Measurements from ENCODE around the gene MLYCD. TPM values are rescaled to one million over a fixed set of nuclear protein-coding genes. Genes with fewer than 3 reads are reported as not detected.

MLYCD gene
- total RNA-seq, 3 donors from 2014 or later (not counting 1 experiment from before 2014, with no cell fraction given): 8.5 to 13.2 (median 11.9) TPM

- no peaks in the 10 kb centered on the region for H3K9me3 ChIP-seq (ENCODE audit: control insufficient read depth, insufficient read depth, low read length)
- Mint-ChIP-seq H3K27ac (peak overlapping the region in 1 of 2 donors; percentile 89), H3K9me3 (no peaks in the 10 kb centered on the region), H3K27me3 (ENCODE audit: low read depth in 2 of 2) (peaks cover 0 to 2% of the 10 kb centered on the region in 2 donors), H3K4me1 (peaks cover 44 to 57% of the 10 kb centered on the region in 2 donors), H3K4me3 (peak overlapping the region; percentile 96), H3K36me3 (no peaks in the 10 kb centered on the region)
- H3K27me3 ChIP-seq (ENCODE audit: control insufficient read depth, insufficient read depth, low read length): no peaks in the 10 kb centered on the region
- no peak for ATAC-seq
- no peaks in the 10 kb centered on the region for H3K36me3 ChIP-seq (ENCODE audit: control insufficient read depth, insufficient read depth, low read length)
- H3K27ac ChIP-seq (ENCODE audit: low read length): no peak overlapping the region
- WGBS (ENCODE audit: insufficient coverage): 100% methylated on average over 2 of the region's 3 CpGs
- intact Hi-C loops (cut with micrococcal nuclease): no loop called here
- no peak for TF ChIP-seq CTCF (IDR thresholded peaks at IDR 0.05)
- no peak overlapping the region for H3K4me3 ChIP-seq (ENCODE audit: low read length)
- H3K4me1 ChIP-seq (ENCODE audit: control insufficient read depth, insufficient read depth, low read length): peaks cover 14% of the 10 kb centered on the region
- DNase-seq: no peak
These were observed 2.2 kb downstream of the MLYCD start for GRCh38 chr16:83901101-83901500.

GRCh38 chr16:83903751-83904150, 4.8 kb downstream of the MLYCD start:
- WGBS (ENCODE audit: insufficient coverage): 97% methylated on average over 10 of the region's 10 CpGs
- peaks cover 45 to 62% of the 10 kb centered on the region in 2 donors for H3K4me1 Mint-ChIP-seq
- peaks cover 13% of the 10 kb centered on the region for H3K36me3 ChIP-seq (ENCODE audit: control insufficient read depth, insufficient read depth, low read length)
- no peak overlapping the region for H3K27ac Mint-ChIP-seq
- ATAC-seq (no peak), DNase-seq (no peak)
- H3K4me3 ChIP-seq (ENCODE audit: low read length): no peak overlapping the region
- no peaks in the 10 kb centered on the region for H3K9me3 Mint-ChIP-seq
- H3K27me3 Mint-ChIP-seq (ENCODE audit: low read depth in 2 of 2): no peaks in the 10 kb centered on the region
- no peak for TF ChIP-seq CTCF (IDR thresholded peaks at IDR 0.05)
- H3K27ac ChIP-seq (ENCODE audit: low read length): no peak overlapping the region
- H3K9me3 ChIP-seq (ENCODE audit: control insufficient read depth, insufficient read depth, low read length): no peaks in the 10 kb centered on the region
- peaks cover 9% of the 10 kb centered on the region for H3K4me1 ChIP-seq (ENCODE audit: control insufficient read depth, insufficient read depth, low read length)
- H3K36me3 Mint-ChIP-seq: no peaks in the 10 kb centered on the region
- H3K27me3 ChIP-seq (ENCODE audit: control insufficient read depth, insufficient read depth, low read length): no peaks in the 10 kb centered on the region
- intact Hi-C loops (cut with micrococcal nuclease): no loop called here
- no peak overlapping the region for H3K4me3 Mint-ChIP-seq

GRCh38 chr16:83906683-83907082, 7.8 kb downstream of the MLYCD start:
- H3K4me1 ChIP-seq (ENCODE audit: control insufficient read depth, insufficient read depth, low read length): no peaks in the 10 kb centered on the region
- peaks cover 27 to 44% of the 10 kb centered on the region in 2 donors for H3K4me1 Mint-ChIP-seq

More at GRCh38 chr16:83906683-83907082, 7.8 kb downstream of the MLYCD start:
- Mint-ChIP-seq H3K27ac (no peak overlapping the region), H3K9me3 (no peaks in the 10 kb centered on the region), H3K27me3 (ENCODE audit: low read depth in 2 of 2) (no peaks in the 10 kb centered on the region), H3K36me3 (no peaks in the 10 kb centered on the region), H3K4me3 (no peak overlapping the region)
- Histone ChIP-seq H3K36me3 (ENCODE audit: control insufficient read depth, insufficient read depth, low read length) (peaks cover 24% of the 10 kb centered on the region), H3K9me3 (ENCODE audit: control insufficient read depth, insufficient read depth, low read length) (no peaks in the 10 kb centered on the region), H3K27me3 (ENCODE audit: control insufficient read depth, insufficient read depth, low read length) (no peaks in the 10 kb centered on the region), H3K4me3 (ENCODE audit: low read length) (no peak overlapping the region), H3K27ac (ENCODE audit: low read length) (no peak overlapping the region)
- 94% methylated on average over 6 of the region's 8 CpGs for WGBS (ENCODE audit: insufficient coverage)
- TF ChIP-seq CTCF (IDR thresholded peaks at IDR 0.05): no peak
- no peak for ATAC-seq
- intact Hi-C loops (cut with micrococcal nuclease): no loop called here
- no peak for DNase-seq
